Testis (tissue), 3 donors: ENCODE data around the gene C19orf47. TPM values are rescaled to one million over a fixed set of nuclear protein-coding genes. Genes with fewer than 3 reads are reported as not detected.

Source experiments
- DNase-seq: peaks from one replicate; pipeline ENCODE4 v3.0.0-alpha.2; 2019
- H3K27ac ChIP-seq, 2 donors: fragments of 200-600 bp; sonication (generic); one replicate each; pipeline ENCODE4 v1.5.1; 2019
- H3K27me3 ChIP-seq: fragments of 200-600 bp; sonication (generic); one replicate; pipeline ENCODE4 v1.5.1; 2019
- H3K36me3 ChIP-seq: fragments of 200-600 bp; sonication (generic); one replicate; pipeline ENCODE4 v1.5.1; 2017; ENCODE audit warnings: low read depth; ENCODE audit errors: missing control alignments
- H3K4me1 ChIP-seq: fragments of 200-600 bp; sonication (generic); one replicate; pipeline ENCODE4 v1.5.1; 2019
- H3K4me3 ChIP-seq, 2 donors: fragments of 200-600 bp; sonication (generic); one replicate each; pipeline ENCODE4 v1.5.1; 2017 to 2019
- H3K9me3 ChIP-seq: fragments of 200-600 bp; sonication (generic); one replicate; pipeline ENCODE4 v1.5.1; 2017
- POLR2A ChIP-seq: fragments of 450-650 bp; IDR thresholded peaks from one replicate; pipeline ENCODE4 v1.6.1; 2017; ENCODE audit warnings: antibody characterized with exemption, mild to moderate bottlenecking, moderate library complexity
- WGBS, 2 donors: methylation state at CpG; one replicate each; pipeline ENCODE4 v1.1.5; 2018; 5-methylcytosine and 5-hydroxymethylcytosine counted together
- intact Hi-C: fragments of 100-400 bp; cut with DNase I; formaldehyde crosslinking; loops from one replicate; pipeline ENCODE4 v1.15.1; 2023; ENCODE audit warnings: low total_unique reads
- polyA plus RNA-seq: library from polyadenylated mRNA; stranded (reverse); fragments of 350-450 nt; fragmentation: Illumina TruSeq; extraction: RNeasy Lipid Tissue Mini Kit (QIAGEN cat#74804); gene quantifications from one replicate; pipeline ENCODE4 v1.2.3, GENCODE V29; 2014; ENCODE audit warnings: low read depth, low replicate concordance; ENCODE audit not compliant: insufficient read depth
- total RNA-seq, 2 donors: library from RNA; depleted of rRNA; stranded (reverse); fragments of >200 nt; gene quantifications; one replicate each; pipeline ENCODE4 v1.2.3, GENCODE V29; 2016
- TF ChIP-seq, protein P1 (sequence below), 3 experiments: fragments of 450-650 bp in 2 of 3; fragments of 200-600 bp in 1 of 3; sonication (generic) in 1 of 3; IDR thresholded peaks; one replicate each; pipeline ENCODE4 v1.5.1; 2016 to 2019; ENCODE audit warnings: antibody characterized with exemption in 3 of 3, mild to moderate bottlenecking in 2 of 3, moderate library complexity in 1 of 3

Gene C19orf47
- total and polyA plus RNA-seq, 3 donors from 2014 or later: 48.9 to 62.2 (median 57.1) TPM

DNA sequence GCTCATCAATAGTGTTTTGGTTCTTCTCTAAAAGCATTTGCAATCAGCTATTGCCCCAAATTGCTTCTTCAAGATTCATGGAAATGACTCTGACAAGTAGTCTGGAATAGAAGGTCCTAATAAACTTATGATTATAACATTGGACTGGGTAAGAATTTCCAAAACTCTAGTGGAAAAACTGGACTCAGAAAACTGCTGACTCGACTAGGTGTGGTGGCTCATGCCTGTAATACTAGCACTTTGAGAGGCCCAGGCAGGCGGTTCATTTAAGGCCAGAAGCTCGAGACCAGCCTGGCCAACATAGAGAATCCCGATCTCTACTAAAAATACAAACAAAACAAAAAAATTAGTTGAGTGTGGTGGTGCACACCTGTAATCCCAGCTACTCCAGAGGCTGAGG, 47.5 kb downstream of the C19orf47 start:
- H3K36me3 ChIP-seq: no peaks in the 10 kb centered on the region
- no peak overlapping the region for H3K27ac ChIP-seq
- intact Hi-C loops: no loop called here
- H3K4me3 ChIP-seq: no peak overlapping the region
- H3K9me3 ChIP-seq: no peaks in the 10 kb centered on the region
- H3K27me3 ChIP-seq: no peaks in the 10 kb centered on the region
- TF ChIP-seq POLR2A: no peak
- TF ChIP-seq, protein P1, sequence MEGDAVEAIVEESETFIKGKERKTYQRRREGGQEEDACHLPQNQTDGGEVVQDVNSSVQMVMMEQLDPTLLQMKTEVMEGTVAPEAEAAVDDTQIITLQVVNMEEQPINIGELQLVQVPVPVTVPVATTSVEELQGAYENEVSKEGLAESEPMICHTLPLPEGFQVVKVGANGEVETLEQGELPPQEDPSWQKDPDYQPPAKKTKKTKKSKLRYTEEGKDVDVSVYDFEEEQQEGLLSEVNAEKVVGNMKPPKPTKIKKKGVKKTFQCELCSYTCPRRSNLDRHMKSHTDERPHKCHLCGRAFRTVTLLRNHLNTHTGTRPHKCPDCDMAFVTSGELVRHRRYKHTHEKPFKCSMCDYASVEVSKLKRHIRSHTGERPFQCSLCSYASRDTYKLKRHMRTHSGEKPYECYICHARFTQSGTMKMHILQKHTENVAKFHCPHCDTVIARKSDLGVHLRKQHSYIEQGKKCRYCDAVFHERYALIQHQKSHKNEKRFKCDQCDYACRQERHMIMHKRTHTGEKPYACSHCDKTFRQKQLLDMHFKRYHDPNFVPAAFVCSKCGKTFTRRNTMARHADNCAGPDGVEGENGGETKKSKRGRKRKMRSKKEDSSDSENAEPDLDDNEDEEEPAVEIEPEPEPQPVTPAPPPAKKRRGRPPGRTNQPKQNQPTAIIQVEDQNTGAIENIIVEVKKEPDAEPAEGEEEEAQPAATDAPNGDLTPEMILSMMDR (IDR thresholded peaks at IDR 0.05): no peak
- H3K4me1 ChIP-seq: peaks cover 4% of the 10 kb centered on the region
- WGBS, 2 donors: 90 to 92% methylated on average over 4 of the region's 4 CpGs
- DNase-seq: no peak

DNA sequence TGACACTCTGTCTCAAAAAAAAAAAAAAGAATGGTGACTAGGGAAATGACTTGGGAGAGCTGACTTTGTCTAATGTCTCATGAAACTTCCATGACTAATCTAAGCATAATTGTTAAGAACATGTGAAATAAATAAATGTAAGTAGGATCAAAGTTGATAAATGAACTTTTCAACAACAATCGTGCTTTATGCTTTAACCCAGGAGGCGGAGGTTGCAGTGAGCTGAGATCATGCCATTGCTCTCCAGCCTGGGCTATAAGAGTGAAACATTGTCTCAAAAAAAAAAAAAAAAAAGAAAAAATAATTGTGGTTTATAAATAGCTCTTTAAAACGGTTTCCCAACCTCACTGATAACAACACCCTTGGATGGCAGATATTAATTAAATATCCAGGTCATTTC, 50.2 kb downstream of the C19orf47 start:
- peaks cover 4% of the 10 kb centered on the region for H3K4me1 ChIP-seq
- H3K36me3 ChIP-seq: no peaks in the 10 kb centered on the region
- 45 to 55% methylated on average over 3 of the region's 3 CpGs for WGBS, 2 donors
- intact Hi-C loops: no loop called here
- no peaks in the 10 kb centered on the region for H3K27me3 ChIP-seq
- DNase-seq: peak; percentile 67
- H3K27ac ChIP-seq: peak overlapping the region; percentile 64 to 72
- TF ChIP-seq, protein P1 (IDR thresholded peaks at IDR 0.05): no peak
- H3K9me3 ChIP-seq: no peaks in the 10 kb centered on the region
- no peak overlapping the region for H3K4me3 ChIP-seq

DNA sequence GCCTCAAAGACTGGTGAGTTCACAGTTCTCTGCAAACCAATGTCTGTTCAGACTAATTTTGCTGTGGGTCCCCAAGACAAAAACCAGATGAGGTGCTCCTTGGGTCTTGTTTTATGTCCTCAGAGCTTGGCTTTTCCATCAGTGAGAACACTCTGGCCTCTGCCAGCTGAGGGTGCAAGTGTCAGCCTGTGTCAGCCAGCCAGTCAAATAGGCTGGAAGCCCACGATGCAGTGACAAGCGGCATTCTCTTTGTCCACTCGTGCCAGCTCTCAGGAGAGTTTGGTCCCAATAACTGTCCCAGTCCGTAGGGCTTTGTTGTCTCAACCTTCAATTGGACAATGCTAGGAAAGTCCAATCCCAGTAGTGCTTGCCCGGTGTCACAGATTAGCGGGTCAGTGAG, 53.6 kb downstream of the C19orf47 start:
- Histone ChIP-seq H3K9me3 (no peaks in the 10 kb centered on the region), H3K4me1 (peaks cover 9% of the 10 kb centered on the region), H3K4me3 (no peak overlapping the region), H3K27me3 (no peaks in the 10 kb centered on the region), H3K27ac (no peak overlapping the region), H3K36me3 (no peaks in the 10 kb centered on the region)
- TF ChIP-seq, protein P1 (IDR thresholded peaks at IDR 0.05): no peak
- TF ChIP-seq POLR2A: no peak
- intact Hi-C loops: no loop called here
- DNase-seq: no peak
- WGBS, 2 donors: 91 to 93% methylated on average over 6 of the region's 6 CpGs

DNA sequence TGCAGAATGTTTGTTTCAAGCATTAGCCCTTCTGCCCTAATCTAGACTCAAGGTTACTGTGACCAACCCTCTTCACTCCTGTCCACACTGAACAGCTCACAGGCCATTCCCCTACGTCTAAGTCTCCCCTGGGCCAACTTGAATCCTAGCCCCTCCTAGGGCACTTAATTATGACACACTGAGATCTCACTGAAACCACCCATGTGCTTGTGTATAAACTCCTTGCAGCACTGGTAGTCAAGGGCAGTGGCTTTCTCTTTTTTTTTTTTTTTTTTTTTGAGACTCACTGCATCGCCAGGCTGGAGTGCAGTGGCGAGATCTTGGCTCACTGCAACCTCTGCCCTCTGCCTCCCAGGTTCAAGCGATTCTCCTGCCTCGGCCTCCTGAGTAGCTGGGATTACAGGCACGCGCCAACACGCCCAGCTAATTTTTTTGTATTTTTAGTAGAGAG, 61.2 kb downstream of the C19orf47 start:
- H3K27ac ChIP-seq: peak overlapping the region; percentile 79 to 95
- H3K4me1 ChIP-seq: peaks cover 38% of the 10 kb centered on the region
- H3K9me3 ChIP-seq: no peaks in the 10 kb centered on the region
- H3K27me3 ChIP-seq: no peaks in the 10 kb centered on the region
- WGBS, 2 donors: 62 to 71% methylated on average over 8 of the region's 8 CpGs
- TF ChIP-seq, protein P1 (IDR thresholded peaks at IDR 0.05): no peak
- TF ChIP-seq POLR2A: no peak
- no peaks in the 10 kb centered on the region for H3K36me3 ChIP-seq
- no peak for DNase-seq
- H3K4me3 ChIP-seq: no peak overlapping the region
- intact Hi-C loops: no loop called here

DNA sequence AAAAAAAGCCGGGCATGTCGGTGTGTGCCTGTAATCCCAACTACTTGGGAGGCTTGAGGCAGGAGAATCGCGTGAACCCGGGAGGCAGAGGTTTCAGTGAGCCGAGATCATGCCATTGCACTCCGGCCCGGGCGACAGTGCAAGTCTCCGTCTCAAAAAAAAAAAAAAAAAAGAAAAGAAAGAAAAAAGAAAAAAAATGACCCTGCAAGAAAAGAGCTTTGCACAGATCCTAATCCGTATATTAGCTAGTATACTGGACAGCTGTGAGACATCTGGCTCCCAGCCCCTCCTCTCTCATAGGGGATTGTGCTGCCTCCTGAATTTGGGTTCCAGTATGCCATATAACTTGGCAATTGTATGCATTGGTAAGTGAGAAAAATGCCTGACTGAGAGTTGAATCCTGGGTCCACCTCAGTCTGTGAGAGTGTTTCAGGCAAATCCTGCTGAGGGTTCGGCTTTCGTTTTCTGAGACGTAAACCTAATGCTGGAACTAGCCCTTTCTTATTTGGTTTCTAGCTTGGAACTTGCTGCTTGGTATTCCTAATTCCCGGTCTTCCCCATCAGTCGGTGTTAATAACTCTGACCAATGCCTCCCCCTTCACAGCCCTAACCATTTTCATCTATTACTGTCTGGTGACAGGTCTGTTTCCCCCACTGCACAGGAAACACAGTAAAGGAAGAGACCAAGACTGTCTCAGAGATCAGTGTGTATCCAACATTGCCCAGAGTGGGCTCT, 61.8 kb downstream of the C19orf47 start:
- no peaks in the 10 kb centered on the region for H3K27me3 ChIP-seq
- peak overlapping the region; percentile 79 to 95 for H3K27ac ChIP-seq
- no peak for TF ChIP-seq POLR2A
- TF ChIP-seq, protein P1 (IDR thresholded peaks at IDR 0.05): no peak
- no peak for DNase-seq
- 16 to 24% methylated on average over 16 of the region's 16 CpGs for WGBS, 2 donors
- H3K9me3 ChIP-seq: no peaks in the 10 kb centered on the region
- H3K36me3 ChIP-seq: no peaks in the 10 kb centered on the region
- intact Hi-C loops: no loop called here
- H3K4me1 ChIP-seq: peaks cover 42% of the 10 kb centered on the region
- peak overlapping the region; percentile 93 to 95 for H3K4me3 ChIP-seq
